Hepatocyte (in vitro differentiated cells): ENCODE results near the gene PRRG1.
"Not testable (repeated sequence)": the region's sequence is repeated elsewhere in the genome, so short reads cannot be mapped to it uniquely, and the experiment has no call there.

Source experiments
- CTCF ChIP-seq: fragments of 200-600 bp; sonication (generic); IDR thresholded peaks from 2 replicates; pipeline ENCODE4 v1.5.1; 2016; ENCODE audit warnings: antibody characterized with exemption, mild to moderate bottlenecking; ENCODE audit not compliant: poor library complexity
- EZH2 ChIP-seq: fragments of 200-600 bp; sonication (generic); IDR thresholded peaks from 2 replicates; pipeline ENCODE4 v1.6.1; 2016; ENCODE audit warnings: antibody characterized with exemption, mild to moderate bottlenecking, borderline replicate concordance
- EZH2phosphoT487 ChIP-seq: fragments of 200-600 bp; sonication (generic); IDR thresholded peaks from one replicate; pipeline ENCODE4 v1.6.1; 2018; ENCODE audit warnings: antibody characterized with exemption, mild to moderate bottlenecking, low read depth, moderate library complexity; ENCODE audit not compliant: unreplicated experiment, severe bottlenecking

DNA sequence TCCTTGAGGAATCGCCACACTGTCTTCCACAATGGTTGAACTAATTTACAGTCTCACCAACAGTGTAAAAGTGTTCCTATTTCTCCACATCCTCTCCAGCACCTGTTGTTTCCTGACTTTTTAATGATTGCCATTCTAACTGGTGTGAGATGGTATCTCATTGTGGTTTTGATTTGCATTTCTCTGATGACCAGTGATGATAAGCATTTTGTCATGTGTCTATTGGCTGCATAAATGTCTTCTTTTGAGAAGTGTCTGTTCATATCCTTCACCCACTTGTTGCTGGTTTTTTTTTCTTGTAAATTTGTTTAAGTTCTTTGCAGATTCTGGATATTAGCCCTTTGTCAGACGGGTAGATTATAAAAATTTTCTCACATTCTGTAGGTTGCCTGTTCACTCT lies 43.9 kb upstream of the PRRG1 start:
- not testable (repeated sequence) for TF ChIP-seq CTCF, EZH2, EZH2phosphoT487
